Upper lobe of left lung (tissue), 6 donors: ENCODE measurements around the gene SRSF1. TPM values are rescaled to one million over a fixed set of nuclear protein-coding genes. Genes with fewer than 3 reads are reported as not detected.

Source experiments
- ATAC-seq, 2 donors: fragments of 200-7000 bp; cut with Tn5 transposase; one replicate each; pipeline ENCODE4 v1.9.1; 2022; ENCODE audit warnings: mild to moderate bottlenecking in 2 of 2, moderate library complexity in 2 of 2; ENCODE audit not compliant: low FRiP score in 2 of 2
- DNase-seq, 2 donors: peaks; one replicate each; pipeline ENCODE4 v3.0.0-alpha.2; 2019 to 2020
- H3K27ac ChIP-seq, 4 donors: fragments of 200-600 bp; sonication (generic); one replicate each; pipeline ENCODE4 v1.5.1; 2016 to 2019
- H3K27me3 ChIP-seq, 4 donors: fragments of 200-600 bp; sonication (generic); one replicate each; pipeline ENCODE4 v1.5.1; 2017 to 2019
- H3K36me3 ChIP-seq, 4 donors: fragments of 200-600 bp; sonication (generic); one replicate each; pipeline ENCODE4 v1.5.1; 2016 to 2019
- H3K4me1 ChIP-seq, 4 donors: fragments of 200-600 bp; sonication (generic); one replicate each; pipeline ENCODE4 v1.5.1; 2018 to 2019
- H3K4me3 ChIP-seq, 4 donors: fragments of 200-600 bp; sonication (generic); one replicate each; pipeline ENCODE4 v1.5.1; 2017 to 2019; ENCODE audit warnings: mild to moderate bottlenecking in 2 of 4, moderate library complexity in 1 of 4
- H3K9me3 ChIP-seq, 4 donors: fragments of 200-600 bp; sonication (generic); one replicate each; pipeline ENCODE4 v1.5.1; 2018 to 2019
- EP300 ChIP-seq, 4 donors: sonication (generic); formaldehyde crosslinking; IDR thresholded peaks; one replicate each; pipeline ENCODE4 v1.5.1; 2017; ENCODE audit warnings: antibody characterized with exemption in 4 of 4, control low read depth in 2 of 4
- POLR2A ChIP-seq, 4 donors: fragments of 450-650 bp; IDR thresholded peaks; one replicate each; pipeline ENCODE4 v1.5.1; 2016 to 2017; ENCODE audit warnings: antibody characterized with exemption in 4 of 4, mild to moderate bottlenecking in 2 of 4
- POLR2AphosphoS5 ChIP-seq, 2 donors: sonication (generic); formaldehyde crosslinking; IDR thresholded peaks; one replicate each; pipeline ENCODE4 v1.5.1; 2017; ENCODE audit warnings: antibody characterized with exemption in 2 of 2
- WGBS, 2 donors: methylation state at CpG; one replicate each; pipeline ENCODE4 v1.1.5; 2017 to 2018; 5-methylcytosine and 5-hydroxymethylcytosine counted together
- total RNA-seq, 6 donors: library from RNA; depleted of rRNA in 4 of 6; stranded (reverse); fragments of >200 nt in 4 of 6; gene quantifications; one replicate each; pipeline versions ENCODE4 v1.1.0 to v1.2.1, GENCODE V29; 2016 to 2021
- TF ChIP-seq, protein P1 (sequence below), 6 experiments: fragments of 450-650 bp in 4 of 6; fragments of 200-600 bp in 2 of 6; sonication (generic) in 2 of 6; IDR thresholded peaks; one replicate each; pipeline ENCODE4 v1.5.1; 2016 to 2019; ENCODE audit warnings: antibody characterized with exemption in 6 of 6
- donor health status: DM: no; HTN: no; CAD: no; lungs with moderate emphysema.
- donor health status: DM: no; HTN: yes; CAD: no; lungs with severe emphysema.

Gene SRSF1
- total RNA-seq, 6 donors from 2014 or later: 109 to 393 (median 160) TPM

DNA sequence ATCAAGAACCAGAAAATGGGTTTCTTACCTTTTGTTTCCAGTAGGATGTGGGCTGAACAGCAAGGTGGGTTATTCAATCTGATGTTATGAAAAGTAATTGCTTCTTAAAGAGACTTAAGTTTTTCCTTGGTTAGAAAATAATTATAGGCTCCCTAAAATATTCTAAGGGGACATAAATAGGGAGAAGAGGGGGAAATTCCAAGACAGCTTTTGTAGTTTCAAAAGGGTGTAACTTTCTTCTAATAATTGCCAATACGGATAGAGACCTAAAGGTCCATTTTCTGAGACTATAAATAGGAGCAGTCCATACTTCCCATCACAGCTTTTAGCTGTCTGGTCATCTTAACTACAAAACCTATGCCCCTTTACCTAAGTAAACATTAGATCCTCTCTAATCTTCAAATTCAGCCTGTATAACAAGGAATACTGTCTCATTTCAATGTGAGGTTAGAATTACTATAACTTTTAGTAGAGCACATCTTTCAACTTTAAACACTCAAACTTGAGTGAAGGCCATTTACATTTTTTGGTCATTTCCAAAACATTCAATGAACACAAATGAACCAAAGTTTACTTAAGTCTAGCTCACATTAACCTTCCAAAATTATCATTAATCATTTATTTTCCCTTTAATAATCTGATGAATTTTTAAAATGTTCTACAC is 5.5 kb downstream of the SRSF1 start:
- Histone ChIP-seq H3K27ac (no peak overlapping the region), H3K4me1 (peaks cover 29 to 57% (median 40%) of the 10 kb centered on the region in 4 donors), H3K4me3 (no peak overlapping the region), H3K36me3 (peaks cover 20 to 76% (median 30%) of the 10 kb centered on the region in 4 donors), H3K27me3 (no peaks in the 10 kb centered on the region), H3K9me3 (no peaks in the 10 kb centered on the region)
- WGBS, 2 donors: 45 to 74% methylated on average over 1 of the region's 1 CpG
- no peak for TF ChIP-seq POLR2A (IDR thresholded peaks at IDR 0.05)
- TF ChIP-seq, protein P1, sequence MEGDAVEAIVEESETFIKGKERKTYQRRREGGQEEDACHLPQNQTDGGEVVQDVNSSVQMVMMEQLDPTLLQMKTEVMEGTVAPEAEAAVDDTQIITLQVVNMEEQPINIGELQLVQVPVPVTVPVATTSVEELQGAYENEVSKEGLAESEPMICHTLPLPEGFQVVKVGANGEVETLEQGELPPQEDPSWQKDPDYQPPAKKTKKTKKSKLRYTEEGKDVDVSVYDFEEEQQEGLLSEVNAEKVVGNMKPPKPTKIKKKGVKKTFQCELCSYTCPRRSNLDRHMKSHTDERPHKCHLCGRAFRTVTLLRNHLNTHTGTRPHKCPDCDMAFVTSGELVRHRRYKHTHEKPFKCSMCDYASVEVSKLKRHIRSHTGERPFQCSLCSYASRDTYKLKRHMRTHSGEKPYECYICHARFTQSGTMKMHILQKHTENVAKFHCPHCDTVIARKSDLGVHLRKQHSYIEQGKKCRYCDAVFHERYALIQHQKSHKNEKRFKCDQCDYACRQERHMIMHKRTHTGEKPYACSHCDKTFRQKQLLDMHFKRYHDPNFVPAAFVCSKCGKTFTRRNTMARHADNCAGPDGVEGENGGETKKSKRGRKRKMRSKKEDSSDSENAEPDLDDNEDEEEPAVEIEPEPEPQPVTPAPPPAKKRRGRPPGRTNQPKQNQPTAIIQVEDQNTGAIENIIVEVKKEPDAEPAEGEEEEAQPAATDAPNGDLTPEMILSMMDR (IDR thresholded peaks at IDR 0.05): no peak
- TF ChIP-seq POLR2AphosphoS5 (IDR thresholded peaks at IDR 0.05): no peak
- ATAC-seq (no peak), DNase-seq (no peak)

DNA sequence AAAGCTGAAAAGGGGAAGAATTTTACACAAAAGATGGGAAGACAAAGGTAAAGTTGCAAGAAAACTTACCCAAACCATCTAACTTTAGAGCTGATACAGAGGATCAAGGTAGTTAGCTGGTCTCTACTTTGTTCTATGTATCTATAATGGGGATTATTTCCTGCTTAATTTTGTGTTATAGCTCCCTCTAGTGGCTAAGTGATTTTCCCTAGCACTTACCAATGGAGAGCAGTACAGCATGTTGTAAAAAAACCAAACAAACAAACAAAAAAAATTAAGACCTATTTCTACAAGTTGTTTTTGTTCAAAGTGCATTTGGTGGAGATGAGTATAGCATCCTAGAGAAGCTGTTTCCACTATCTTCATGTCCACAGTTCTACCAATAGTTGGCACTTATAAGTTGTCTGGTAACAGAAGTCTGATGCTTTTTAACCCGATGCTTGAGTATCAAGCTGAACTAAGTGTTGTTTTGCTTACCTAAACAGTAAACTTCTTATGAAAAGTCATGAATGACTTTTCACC is 7.5 kb downstream of the SRSF1 start:
- peak; percentile 87 to 88 for ATAC-seq
- Histone ChIP-seq H3K27ac (peak overlapping the region in 1 of 4 donors; percentile 22), H3K4me1 (peaks cover 13 to 49% (median 26%) of the 10 kb centered on the region in 4 donors), H3K9me3 (no peaks in the 10 kb centered on the region), H3K4me3 (no peak overlapping the region), H3K27me3 (no peaks in the 10 kb centered on the region), H3K36me3 (peaks cover 9 to 63% (median 17%) of the 10 kb centered on the region in 4 donors)
- TF ChIP-seq, protein P1 (IDR thresholded peaks at IDR 0.05): peak; percentile 69 to 81 (median 75)
- no peak for TF ChIP-seq EP300 (IDR thresholded peaks at IDR 0.05)
- DNase-seq: no peak
- 54 to 70% methylated on average over 1 of the region's 1 CpG for WGBS, 2 donors

DNA sequence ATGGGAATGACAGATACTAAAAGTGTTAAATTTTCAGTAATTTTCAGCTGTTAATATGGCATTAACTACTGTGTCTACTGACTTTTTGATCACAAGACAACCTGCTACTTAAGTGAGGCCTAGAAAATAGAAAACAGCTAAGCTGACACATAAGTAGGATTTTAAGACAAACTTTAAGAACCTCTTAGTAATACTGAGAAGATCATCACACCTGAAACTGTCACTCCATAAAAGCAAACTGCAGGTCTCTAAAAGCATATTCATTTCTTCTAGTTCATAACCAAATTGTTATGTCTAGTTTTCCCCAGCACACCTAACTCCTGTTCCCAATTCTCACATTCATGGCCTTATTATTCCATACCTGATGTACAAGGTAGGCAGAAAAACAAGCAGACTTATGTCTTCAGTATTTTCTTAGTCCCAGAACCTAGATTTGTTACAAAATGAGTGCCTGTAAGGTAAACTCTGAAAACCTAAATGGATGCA is 8.0 kb downstream of the SRSF1 start:
- no peak for TF ChIP-seq POLR2A (IDR thresholded peaks at IDR 0.05)
- no peak for TF ChIP-seq EP300 (IDR thresholded peaks at IDR 0.05)
- TF ChIP-seq, protein P1 (IDR thresholded peaks at IDR 0.05): no peak
- TF ChIP-seq POLR2AphosphoS5 (IDR thresholded peaks at IDR 0.05): no peak
- peaks cover 8 to 44% (median 22%) of the 10 kb centered on the region in 4 donors for H3K4me1 ChIP-seq
- ATAC-seq (no peak), DNase-seq (no peak)
- peak overlapping the region in 1 of 4 donors; percentile 22 for H3K27ac ChIP-seq
- no peaks in the 10 kb centered on the region for H3K27me3 ChIP-seq
- H3K9me3 ChIP-seq: no peaks in the 10 kb centered on the region
- H3K4me3 ChIP-seq: no peak overlapping the region
- peaks cover 4 to 58% (median 13%) of the 10 kb centered on the region in 4 donors for H3K36me3 ChIP-seq

DNA sequence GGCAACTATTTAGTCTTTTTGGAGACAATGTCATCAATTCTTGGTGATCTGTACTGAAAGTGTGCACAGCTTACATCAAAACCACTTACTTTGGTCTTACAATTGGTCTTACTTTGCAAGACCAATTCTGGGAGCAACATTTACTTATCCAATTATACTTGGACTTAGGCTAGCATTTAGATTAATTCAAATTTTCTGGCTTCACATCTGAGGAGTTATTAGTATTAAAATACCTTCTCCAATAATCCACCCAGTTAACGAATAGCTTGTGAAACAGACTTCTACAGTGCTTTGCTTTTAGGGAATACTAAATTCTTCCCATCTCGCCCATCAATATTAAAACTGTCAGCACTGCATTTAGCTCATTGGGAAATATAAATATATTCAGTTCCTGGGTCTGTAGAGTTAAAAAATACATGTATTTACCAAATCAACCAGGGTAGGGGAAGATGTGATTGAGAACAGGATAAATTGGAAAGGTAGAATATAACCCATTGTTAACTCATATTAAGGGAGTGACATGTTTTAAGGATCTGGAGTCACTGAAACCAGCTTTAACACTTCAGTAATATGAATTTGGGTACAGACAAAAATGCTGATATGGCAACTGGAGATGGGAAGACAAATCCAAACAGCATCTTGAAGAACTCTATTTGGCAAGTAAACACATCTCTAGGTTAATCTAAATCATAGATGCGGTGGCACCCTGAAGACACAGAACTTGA is 9.8 kb downstream of the SRSF1 start:
- Histone ChIP-seq H3K36me3 (peaks cover 0 to 40% (median 3%) of the 10 kb centered on the region in 4 donors), H3K4me1 (peaks cover 9 to 40% (median 19%) of the 10 kb centered on the region in 4 donors), H3K27me3 (no peaks in the 10 kb centered on the region), H3K4me3 (no peak overlapping the region), H3K9me3 (no peaks in the 10 kb centered on the region), H3K27ac (no peak overlapping the region)
- TF ChIP-seq POLR2A (IDR thresholded peaks at IDR 0.05): no peak
- TF ChIP-seq, protein P1 (IDR thresholded peaks at IDR 0.05): no peak
- TF ChIP-seq POLR2AphosphoS5 (IDR thresholded peaks at IDR 0.05): no peak
- TF ChIP-seq EP300 (IDR thresholded peaks at IDR 0.05): no peak
- 85 to 93% methylated on average over 3 of the region's 3 CpGs for WGBS, 2 donors
- ATAC-seq (no peak), DNase-seq (no peak)
